GM19035 (cell line): ENCODE measurements around the gene TIE1.
A peak's percentile ranks its signal among the peaks of the same experiment; 100 is the strongest.

Source experiments
- ATAC-seq: cut with Tn5 transposase; IDR thresholded peaks from one replicate; pipeline ENCODE4 v1.9.1; 2021; ENCODE audit not compliant: unreplicated experiment

Gene TIE1

DNA sequence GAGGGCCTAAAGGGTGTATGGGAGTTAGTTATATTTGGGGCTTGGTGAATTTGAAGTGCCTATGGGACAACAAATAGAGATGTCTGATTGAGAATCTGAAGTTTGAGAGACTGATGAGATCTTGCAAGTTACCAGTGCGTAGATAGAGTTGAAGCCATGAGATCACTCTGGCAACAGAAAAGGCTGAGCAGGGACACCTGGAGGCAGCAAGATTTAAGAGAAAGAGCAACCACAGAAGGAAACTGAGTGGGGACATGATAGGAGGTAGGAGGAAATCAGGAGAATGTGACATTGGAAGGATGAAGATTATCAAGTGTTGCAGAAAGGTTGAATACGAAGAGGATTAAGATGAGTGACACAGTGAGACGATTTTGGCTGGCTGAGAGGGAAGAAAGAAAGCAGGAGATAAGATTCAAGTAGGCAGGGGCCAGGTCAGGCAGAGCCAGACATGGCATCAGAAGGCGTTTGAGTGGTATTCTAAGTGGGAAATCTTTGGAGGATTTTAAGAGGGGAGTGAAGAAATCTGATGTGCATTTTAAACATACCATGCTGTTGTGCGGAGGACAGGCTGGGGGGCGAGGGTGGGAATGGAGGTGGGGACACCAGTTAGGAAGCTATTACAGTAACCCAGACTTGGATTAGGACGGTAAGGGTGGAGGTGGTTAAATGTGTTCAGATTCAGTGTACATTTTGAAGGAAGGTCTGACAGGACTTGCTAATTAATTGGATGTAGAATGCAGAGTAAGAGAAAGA lies 33.8 kb downstream of the TIE1 start:
- ATAC-seq = no peak

DNA sequence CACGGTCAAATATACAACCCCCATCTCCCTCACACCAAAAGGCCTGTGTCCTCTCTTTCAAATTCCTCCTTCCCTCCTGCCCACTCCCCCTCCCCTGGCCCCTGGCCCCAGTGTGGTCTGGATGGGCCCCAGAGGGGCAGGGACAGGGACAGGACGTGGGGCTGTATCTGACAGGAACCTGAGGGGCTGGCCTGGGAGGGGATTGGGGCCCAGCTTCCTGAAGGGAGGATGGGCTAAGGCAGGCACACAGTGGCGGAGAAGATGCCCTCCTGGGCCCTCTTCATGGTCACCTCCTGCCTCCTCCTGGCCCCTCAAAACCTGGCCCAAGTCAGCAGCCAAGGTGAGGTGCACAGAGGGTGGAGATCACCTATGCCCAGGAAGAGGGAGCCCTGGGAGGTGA lies 36.8 kb downstream of the TIE1 start, which contains the start of gene MPL:
MPL (plus strand) TSS at position 231 of the 400 bp plus-strand sequence; CDS start at position 262, 31 bp downstream.
- no peak for ATAC-seq

DNA sequence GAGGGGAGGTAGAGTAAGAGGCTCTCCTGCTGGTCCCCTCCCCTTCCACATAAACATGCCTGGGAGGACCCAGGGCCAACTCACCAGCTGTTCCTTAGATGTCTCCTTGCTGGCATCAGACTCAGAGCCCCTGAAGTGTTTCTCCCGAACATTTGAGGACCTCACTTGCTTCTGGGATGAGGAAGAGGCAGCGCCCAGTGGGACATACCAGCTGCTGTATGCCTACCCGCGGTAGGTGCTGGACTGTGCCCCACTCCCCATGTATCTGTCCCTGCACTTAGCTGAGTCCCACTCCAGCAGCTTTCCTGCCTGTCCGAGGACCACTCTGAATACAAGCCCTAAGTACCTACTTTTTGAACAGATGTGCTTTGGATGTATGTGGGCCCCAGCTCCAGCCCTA lies 37.2 kb downstream of the TIE1 start:
- no peak for ATAC-seq

DNA sequence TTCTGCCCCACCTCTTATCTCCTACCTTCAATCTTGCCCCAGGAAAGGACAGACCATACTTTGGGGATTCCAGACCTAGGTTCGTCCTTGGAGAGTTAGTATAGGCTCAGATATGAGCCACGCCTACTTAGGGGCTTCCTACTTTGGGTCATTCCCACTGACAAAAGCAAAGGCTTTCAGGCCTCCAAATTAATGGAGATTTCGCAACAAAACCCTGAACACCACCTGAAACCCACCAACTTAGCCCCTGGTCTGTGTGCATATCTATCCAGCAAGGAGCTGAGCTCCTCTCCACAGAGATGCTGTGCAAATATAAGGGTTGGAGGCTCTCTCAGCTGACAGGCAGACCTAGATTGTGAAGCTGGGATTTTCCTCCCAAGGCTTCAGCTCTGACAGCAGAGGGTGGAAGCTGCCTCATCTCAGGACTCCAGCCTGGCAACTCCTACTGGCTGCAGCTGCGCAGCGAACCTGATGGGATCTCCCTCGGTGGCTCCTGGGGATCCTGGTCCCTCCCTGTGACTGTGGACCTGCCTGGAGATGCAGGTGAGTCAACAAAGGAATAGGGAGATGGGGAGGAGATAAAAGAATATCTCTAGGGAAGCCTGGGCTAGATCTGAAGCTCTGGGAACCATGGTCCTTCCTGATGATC lies 38.9 kb downstream of the TIE1 start:
- no peak for ATAC-seq

DNA sequence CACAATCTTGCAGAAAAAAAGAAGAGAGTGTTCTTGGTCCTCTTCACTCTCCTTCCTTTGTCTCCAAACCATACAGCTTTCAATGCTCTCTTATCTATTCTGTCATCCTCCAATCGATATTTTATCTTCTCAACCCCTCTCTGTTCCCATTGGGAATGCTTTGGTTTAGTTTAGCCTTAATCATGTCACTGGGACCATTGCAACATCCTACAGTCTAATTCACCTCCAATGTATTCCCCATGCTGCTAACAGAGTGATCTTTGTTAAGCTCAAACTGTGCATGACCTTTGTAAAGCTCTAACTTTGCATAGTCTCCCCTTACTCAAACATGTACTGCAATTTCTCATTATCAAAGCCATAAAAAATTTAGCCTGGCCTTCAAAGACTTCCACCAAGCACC lies 39.8 kb downstream of the TIE1 start:
- no peak for ATAC-seq

DNA sequence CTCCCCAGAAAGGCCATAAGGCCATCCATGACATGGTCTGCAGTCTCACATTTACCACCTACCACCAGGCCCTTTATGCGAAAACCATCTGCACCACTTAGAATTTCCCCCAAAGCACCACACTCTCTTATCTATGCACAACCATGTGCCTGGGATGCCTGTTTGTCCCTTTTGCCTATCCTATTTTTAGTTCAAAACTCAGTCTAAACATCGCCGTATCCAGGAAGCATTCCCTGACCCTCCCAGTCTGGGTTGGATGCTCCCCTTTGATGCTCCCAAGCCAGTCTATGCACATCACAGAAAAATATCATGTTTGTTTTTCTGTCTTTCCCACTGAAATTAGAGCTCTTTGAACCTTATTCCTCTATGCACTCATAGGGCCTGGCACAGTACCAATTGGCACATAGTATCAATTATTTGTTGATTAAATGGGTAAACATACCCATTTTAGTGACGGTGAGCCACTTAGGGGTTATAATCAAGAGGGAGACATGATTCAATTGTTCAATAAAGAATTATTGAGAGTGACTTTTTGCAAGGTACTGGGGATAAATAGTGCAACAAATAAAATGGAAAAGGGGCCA lies 43.6 kb downstream of the TIE1 start:
- ATAC-seq = no peak

DNA sequence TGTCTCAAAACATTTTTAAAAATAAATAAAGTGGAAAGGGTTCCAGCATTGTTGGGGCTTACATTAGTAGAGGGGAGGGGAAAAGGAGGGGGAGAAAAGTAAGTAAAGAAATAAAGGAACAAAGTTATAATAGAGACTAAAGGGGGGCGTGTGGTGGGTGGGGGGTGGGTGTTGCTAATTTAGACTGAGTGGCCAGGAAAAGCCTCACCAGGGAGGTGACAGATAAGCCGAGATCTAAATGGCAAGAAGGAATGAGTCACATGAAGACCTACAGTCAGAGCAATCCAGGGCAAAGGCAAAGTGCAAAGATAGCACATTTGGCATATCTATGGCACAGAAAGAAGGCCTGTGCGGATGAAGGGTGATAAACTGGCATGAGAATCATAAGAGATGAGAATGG lies 44.3 kb downstream of the TIE1 start:
- ATAC-seq = no peak

DNA sequence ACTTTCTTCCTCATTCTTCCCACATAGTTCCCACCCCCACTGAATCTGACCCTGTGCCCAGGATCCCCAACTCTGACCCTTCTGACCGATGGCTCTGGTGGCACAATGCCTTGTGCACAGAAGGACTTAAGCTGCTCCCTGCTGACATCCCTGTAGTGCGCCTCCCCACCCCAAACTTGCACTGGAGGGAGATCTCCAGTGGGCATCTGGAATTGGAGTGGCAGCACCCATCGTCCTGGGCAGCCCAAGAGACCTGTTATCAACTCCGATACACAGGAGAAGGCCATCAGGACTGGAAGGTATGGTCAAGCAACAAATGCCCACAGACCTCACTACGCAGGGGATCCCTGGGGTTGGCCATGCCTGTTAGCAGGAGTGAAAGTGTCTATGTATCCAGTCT lies 45.9 kb downstream of the TIE1 start:
- ATAC-seq = no peak

DNA sequence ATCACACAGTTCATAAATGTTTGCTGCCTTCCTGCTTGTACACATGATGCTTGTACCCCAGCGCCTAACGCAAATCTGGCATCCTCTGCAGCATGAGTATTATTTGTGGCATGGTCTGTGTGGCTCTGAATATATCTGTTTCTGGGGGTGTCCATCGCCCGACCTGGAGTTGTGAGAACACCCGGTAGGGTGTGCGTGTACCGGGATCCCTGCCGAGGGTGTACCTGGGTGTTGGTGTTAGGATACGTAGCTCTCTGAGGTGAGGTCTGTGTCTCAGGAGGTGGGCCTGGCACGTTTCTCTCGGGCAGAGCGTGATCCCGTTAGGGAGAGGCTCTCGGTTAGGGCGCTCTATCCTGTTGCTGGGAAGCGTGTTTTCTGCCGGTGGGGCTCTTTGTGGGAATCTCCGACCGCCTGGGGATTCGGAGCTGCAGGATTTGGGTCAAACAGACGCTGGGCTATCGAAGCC lies 47.6 kb downstream of the TIE1 start:
- no peak for ATAC-seq

DNA sequence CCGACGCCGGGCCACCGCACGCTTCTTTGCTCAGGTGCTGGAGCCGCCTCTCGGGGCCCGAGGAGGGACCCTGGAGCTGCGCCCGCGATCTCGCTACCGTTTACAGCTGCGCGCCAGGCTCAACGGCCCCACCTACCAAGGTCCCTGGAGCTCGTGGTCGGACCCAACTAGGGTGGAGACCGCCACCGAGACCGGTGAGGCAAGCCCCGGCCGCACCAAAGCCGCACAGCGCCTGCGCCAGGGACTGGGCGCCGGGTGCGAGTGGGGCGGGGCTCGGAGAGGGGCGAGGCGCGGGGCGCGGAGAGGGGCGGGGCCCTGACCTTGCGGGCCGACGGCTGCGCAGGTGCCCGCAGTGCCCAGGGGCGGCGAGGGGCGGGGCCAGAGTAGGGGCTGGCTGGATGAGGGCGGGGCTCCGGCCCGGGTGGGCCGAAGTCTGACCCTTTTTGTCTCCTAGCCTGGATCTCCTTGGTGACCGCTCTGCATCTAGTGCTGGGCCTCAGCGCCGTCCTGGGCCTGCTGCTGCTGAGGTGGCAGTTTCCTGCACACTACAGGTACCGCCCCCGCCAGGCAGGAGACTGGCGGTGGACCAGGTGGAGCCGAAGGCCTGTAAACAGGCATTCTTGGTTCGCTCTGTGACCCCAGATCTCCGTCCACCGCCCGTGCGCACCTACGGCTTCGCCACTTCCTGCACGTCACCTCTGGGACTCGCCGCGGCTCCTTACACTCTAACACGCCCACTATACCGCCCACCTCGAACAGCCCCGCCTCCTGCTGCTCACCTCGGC lies 48.2 kb downstream of the TIE1 start:
- ATAC-seq = peak; percentile 68

DNA sequence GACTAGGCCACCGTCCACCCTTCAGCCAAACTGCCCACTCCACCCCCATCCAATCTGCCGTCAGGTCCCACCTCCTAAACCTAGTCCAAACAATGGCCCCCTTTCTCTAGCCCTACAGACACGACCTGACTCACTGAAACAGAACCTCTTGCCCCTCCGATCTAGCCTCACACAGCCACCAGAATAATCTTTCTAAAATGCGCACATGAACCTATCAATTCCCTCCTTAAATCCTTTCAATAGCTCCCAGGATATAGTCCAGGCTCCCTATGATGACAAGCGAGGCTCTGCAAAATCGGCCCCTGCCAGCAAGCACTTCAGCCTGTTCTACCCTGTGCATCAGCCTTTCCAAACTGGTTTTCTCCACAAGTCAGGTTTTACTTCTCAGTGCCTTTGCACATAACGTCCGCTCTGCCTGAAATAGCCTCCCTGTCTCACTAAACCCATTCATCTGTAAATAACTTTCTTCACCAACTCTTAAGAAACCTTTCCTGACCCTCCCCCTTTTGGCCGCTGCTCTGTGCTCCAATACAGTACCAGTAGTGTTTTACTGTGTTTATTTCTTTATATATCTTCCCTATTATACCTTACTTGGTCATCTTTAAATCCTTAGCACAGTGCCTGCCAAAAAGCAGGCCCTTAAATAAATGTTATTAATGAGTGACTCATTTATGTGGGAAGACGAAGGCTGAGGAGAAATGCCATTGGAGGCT lies 49.0 kb downstream of the TIE1 start:
- ATAC-seq = no peak

DNA sequence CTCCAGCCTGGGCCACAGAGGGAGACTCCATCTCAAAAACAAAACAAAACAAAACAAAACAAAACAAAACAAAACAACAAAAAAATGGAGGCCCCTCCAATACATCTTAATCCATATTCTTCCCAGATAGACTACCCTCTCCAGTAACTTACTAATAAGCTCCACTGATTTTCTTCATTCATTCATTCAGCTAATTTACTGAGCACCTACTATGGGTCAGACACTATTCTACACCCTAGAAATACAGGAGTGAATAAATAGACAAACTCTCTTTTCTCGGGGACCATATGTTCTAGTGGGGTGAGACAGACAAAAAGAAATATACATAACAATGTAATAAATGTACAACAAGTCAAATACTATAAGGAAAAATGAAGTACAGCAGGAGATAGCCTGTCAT lies 50.2 kb downstream of the TIE1 start:
- ATAC-seq = no peak

DNA sequence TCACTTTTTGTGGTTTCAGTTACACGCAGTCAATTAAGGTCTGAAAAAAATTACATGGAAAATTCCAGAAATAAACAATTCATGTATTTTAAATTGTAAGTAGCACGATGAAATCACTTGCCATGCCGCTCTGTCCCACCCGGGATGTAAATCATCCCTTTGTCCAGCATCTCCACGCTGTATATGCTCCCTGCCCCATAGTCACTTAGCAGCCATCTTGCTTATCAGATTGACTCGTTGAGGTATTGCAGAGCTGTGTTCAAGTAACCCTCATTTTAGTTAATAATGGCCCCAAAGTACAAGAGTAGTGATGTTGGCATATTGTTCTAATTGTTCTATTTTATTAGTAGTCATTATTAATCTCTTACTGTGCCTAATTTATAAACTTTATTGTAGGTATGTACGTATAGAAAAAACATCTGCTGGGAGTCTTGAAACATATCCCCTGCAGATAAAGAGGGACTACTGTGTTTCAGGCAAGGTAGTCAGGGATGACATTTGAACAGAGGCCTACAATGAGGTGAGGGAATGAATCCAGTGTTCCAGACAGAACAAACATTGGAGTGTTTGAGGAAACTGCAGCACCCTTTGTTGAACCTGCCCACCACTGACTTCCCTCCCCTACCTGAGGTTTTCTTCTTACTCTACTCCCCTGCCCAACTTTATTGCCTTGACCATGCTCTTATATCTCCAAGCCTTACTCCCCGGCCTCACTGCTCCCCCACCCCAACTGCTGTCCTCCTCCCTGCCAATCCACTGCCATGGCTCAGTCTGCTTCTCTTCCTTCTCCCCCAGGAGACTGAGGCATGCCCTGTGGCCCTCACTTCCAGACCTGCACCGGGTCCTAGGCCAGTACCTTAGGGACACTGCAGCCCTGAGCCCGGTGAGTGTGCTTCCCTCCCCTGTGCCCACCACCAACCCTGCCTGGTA lies 50.9 kb downstream of the TIE1 start:
- no peak for ATAC-seq

DNA sequence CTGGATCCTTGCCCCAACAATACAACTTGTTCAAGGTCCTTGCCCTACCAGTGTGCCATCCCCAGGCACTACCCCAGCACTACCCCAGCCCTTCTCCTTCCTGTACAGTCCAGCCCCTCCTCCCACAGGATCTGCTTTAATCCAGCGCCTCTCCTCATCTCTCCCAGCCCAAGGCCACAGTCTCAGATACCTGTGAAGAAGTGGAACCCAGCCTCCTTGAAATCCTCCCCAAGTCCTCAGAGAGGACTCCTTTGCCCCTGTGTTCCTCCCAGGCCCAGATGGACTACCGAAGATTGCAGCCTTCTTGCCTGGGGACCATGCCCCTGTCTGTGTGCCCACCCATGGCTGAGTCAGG lies 51.5 kb downstream of the TIE1 start:
- no peak for ATAC-seq

DNA sequence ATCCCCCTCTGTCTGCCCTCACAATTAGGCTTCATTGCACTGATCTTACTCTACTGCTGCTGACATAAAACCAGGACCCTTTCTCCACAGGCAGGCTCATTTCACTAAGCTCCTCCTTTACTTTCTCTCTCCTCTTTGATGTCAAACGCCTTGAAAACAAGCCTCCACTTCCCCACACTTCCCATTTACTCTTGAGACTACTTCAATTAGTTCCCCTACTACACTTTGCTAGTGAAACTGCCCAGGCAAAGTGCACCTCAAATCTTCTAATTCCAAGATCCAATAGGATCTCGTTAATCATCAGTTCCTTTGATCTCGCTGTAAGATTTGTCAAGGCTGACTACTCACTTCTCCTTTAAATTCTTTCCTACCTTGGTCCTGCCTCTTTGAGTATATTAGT lies 52.1 kb downstream of the TIE1 start:
- no peak for ATAC-seq

DNA sequence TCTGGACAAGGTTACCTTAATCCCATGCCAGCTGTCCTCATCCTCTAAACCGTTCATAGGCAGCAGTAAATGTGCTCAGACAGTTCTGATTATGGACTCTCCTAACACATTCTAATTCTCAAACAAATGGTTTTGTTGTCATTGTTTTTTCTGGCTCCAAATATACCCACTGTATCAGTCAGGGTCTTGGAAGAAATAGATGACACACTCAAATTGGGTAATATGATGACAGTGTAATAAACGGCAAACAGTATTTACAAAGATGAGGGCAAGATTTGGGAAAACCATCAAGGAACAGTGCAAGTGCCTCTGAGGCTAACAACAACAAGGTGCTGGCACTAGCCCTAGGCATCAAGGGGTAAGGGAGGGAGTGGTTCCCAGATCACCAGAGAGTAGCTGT lies 53.7 kb downstream of the TIE1 start:
- ATAC-seq = no peak

DNA sequence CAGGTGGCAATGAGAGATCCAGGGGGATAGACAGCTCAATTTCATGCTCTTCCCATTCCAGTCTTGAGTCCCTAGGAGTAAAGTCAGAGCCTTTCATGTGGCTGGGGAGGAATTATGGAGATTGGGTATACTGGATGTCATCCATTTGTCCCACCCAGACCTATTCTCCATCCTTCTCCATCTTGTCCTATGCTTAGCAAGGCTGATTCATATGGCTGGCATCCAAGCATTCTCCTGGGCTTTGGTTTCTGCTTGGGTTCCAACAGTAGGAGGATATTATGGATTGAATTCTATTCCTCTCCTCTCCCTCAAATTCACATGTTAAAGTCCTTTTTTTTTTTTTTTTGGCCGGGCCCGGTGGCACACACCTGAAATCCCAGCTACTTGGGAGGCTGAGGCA lies 54.2 kb downstream of the TIE1 start:
- no peak for ATAC-seq

DNA sequence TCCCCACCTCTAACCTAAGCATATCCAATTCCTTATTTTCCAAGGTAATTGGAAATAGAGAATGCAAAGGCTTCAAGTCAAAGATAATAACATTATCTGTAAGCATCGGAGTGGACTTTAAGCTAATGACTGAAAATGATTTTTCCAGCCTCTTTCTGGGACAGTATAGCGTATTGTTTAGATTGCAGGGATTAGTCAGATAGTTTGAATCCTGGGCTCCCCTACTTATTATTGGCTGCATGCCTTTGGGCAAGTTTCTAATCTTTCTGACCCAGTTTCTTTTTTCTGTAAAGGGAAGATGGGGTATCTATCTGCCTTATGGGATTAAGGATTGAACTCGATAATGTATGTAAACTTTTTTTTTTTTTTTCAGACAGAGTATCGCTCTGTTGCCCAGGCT lies 56.5 kb downstream of the TIE1 start:
- ATAC-seq = no peak

DNA sequence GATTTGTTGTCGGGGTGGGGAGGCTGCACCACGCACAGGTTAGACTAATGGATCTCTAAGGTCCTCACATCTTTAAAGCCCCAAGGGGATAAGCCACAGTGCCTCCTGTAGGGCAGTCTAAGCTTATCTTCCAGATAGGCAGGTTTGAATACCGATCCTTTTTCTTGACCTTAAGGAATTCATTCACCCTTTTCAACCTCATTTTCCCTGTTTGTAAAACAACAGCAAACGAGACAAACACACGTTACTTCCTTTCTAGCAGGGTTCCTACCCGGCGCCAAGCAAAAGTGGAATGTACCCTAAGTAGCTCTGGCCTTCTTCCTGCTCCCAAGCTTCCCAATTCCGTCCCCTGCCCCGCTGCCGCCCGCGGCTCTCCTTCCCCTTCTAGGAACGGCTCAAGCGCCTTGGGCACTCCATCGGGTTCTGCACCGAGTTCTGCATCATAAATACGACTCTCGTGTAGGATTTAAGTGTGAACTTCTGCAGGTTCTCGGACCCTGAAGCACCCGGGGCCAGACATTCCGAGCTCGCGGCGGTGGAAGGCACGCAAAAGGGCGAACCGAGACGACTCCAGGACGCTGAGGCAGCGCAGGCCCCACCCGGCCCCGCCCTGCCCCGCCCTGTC lies 57.5 kb downstream of the TIE1 start:
- peak; percentile 9 for ATAC-seq
